WERI-Rb-1 (cell line): ENCODE data around the gene ECE2.
"Not testable (repeated sequence)": the region's sequence is repeated elsewhere in the genome, so short reads cannot be mapped to it uniquely, and the experiment has no call there.

Experiments
- DNase-seq: peaks from one replicate; pipeline ENCODE4 v3.0.0-alpha.2; 2020
- H3K27ac ChIP-seq: fragments of 250-450 bp; sonication (Bioruptor Pico); 2 replicates; pipeline ENCODE4 v1.5.1; 2020; ENCODE audit warnings: mild to moderate bottlenecking, moderate library complexity
- H3K27me3 ChIP-seq: fragments of 250-450 bp; sonication (Bioruptor Pico); 2 replicates; pipeline ENCODE4 v1.5.1; 2021; ENCODE audit warnings: mild to moderate bottlenecking, low read depth, moderate library complexity; ENCODE audit not compliant: insufficient read depth, severe bottlenecking
- H3K36me3 ChIP-seq: fragments of 250-450 bp; sonication (Bioruptor Pico); 2 replicates; pipeline ENCODE4 v1.5.1; 2020; ENCODE audit warnings: mild to moderate bottlenecking, moderate library complexity
- H3K4me3 ChIP-seq: 2 replicates; pipeline ENCODE4 v1.5.1; 2011; ENCODE audit warnings: low read depth, mild to moderate bottlenecking, control low read depth, low read length
- H3K9me3 ChIP-seq: fragments of 250-450 bp; sonication (Bioruptor Pico); 2 replicates; pipeline ENCODE4 v1.5.1; 2021; ENCODE audit warnings: mild to moderate bottlenecking, moderate library complexity; ENCODE audit not compliant: severe bottlenecking
- CTCF ChIP-seq: IDR thresholded peaks from 2 replicates; pipeline ENCODE4 v1.5.1; 2011; ENCODE audit warnings: low read depth, mild to moderate bottlenecking, control low read depth, inconsistent platforms, low read length

ECE2 gene

GRCh38 chr3:184339001-184339400, 63.2 kb downstream of the ECE2 start:
- H3K4me3 ChIP-seq, result no peak overlapping the region
- H3K27ac ChIP-seq, result peak overlapping the region; percentile 37
- peaks cover 24% of the 10 kb centered on the region for H3K36me3 ChIP-seq
- TF ChIP-seq CTCF, result no peak
- H3K27me3 ChIP-seq, result no peaks in the 10 kb centered on the region
- no peaks in the 10 kb centered on the region for H3K9me3 ChIP-seq
- no peak for DNase-seq

GRCh38 chr3:184339451-184340135, 63.8 kb downstream of the ECE2 start:
- not testable (repeated sequence) for H3K4me3 ChIP-seq, H3K9me3 ChIP-seq, H3K27me3 ChIP-seq
- Histone ChIP-seq H3K36me3 (peaks cover 18% of the 10 kb centered on the region), H3K27ac (peak overlapping the region; percentile 37)
- DNase-seq, result peak; percentile 75

GRCh38 chr3:184341925-184342324, 66.1 kb downstream of the ECE2 start:
- Histone ChIP-seq H3K27me3 (no peaks in the 10 kb centered on the region), H3K27ac (no peak overlapping the region), H3K9me3 (no peaks in the 10 kb centered on the region), H3K4me3 (no peak overlapping the region), H3K36me3 (peaks cover 11% of the 10 kb centered on the region)
- no peak for DNase-seq
- no peak for TF ChIP-seq CTCF
